ENCODE results near the gene UNC93B1.
"Not testable (repeated sequence)": the region's sequence is repeated elsewhere in the genome, so short reads cannot be mapped to it uniquely, and the experiment has no call there.

The UNC93B1 gene

GRCh38 chr11:68008381-68009337, 4.8 kb upstream of the UNC93B1 start:
- no peak for DNase-seq

- DNase-seq = no peak
Measured at GRCh38 chr11:68007498-68008380, 3.8 kb upstream of the UNC93B1 start.

- DNase-seq = no peak
Measured at GRCh38 chr11:68006606-68007166, 2.8 kb upstream of the UNC93B1 start.

- no peak for DNase-seq
Measured at GRCh38 chr11:68004551-68005335, 846 bp upstream of the UNC93B1 start.

- DNase-seq = no peak
Measured at GRCh38 chr11:68002938-68003845, 705 bp downstream of the UNC93B1 start.

- DNase-seq = no peak
Measured at GRCh38 chr11:68002575-68002937, 1.3 kb downstream of the UNC93B1 start.

- DNase-seq = no peak
Measured at GRCh38 chr11:67999704-68000103, 4.2 kb downstream of the UNC93B1 start.

- no peak for DNase-seq
Measured at GRCh38 chr11:67999201-67999629, 4.7 kb downstream of the UNC93B1 start.

GRCh38 chr11:67998150-67999045, 5.5 kb downstream of the UNC93B1 start:
- DNase-seq = no peak

GRCh38 chr11:67997475-67997921, 6.4 kb downstream of the UNC93B1 start:
- no peak for DNase-seq

- DNase-seq = no peak
Measured at GRCh38 chr11:67996622-67997474, 7.0 kb downstream of the UNC93B1 start.

- no peak for DNase-seq
Measured at GRCh38 chr11:67996051-67996450, 7.8 kb downstream of the UNC93B1 start.

GRCh38 chr11:67995579-67995978, 8.3 kb downstream of the UNC93B1 start:
- not testable (repeated sequence) for DNase-seq

- not testable (repeated sequence) for DNase-seq
Measured at GRCh38 chr11:67995129-67995528, 8.8 kb downstream of the UNC93B1 start.

- not testable (repeated sequence) for DNase-seq
Measured at GRCh38 chr11:67994387-67994786, 9.5 kb downstream of the UNC93B1 start.

- not testable (repeated sequence) for DNase-seq
Measured at GRCh38 chr11:67993821-67994220, 10.1 kb downstream of the UNC93B1 start.

- DNase-seq = not testable (repeated sequence)
Measured at GRCh38 chr11:67991347-67992121, 12.4 kb downstream of the UNC93B1 start.
